Activated gamma-delta T cell (primary cell): Measurements from ENCODE around the gene BLOC1S4.

Experiments used
- DNase-seq: peaks from one replicate; lab custom pipeline; 2025; lab: John Stamatoyannopoulos, UW

The BLOC1S4 gene

GRCh38 chr4:6763330-6763851 is 47.4 kb downstream of the BLOC1S4 start:
- DNase-seq, result no peak

DNA sequence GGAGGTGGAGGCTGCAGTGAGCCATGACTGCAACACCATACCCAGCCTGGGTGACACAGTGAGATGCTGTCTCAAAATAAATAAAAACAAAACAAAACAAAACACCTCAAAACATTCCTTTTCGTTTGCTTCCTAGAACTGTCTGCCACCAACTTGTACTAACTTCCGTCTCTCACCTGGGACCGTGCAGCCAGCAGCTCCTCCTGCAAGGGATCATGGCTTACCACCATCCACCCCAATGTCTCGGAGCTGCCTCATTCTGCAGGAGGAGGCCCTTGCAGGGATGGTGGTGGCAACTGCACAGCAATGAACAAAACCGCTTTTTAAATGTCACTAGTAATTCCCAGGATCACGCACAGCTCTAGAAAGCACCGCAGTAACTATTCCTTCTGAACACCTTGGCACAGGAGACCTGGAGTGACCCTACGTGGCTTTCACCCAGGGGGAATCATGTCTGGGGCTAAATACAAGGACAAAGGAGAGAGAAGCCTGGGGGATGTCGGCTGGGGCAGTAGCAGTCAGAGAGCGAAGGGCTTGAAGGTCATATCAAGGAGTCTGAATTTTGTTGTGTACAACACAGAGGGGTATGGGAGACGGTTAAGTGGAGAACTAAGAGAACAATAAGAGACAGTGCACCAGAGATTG is 49.1 kb downstream of the BLOC1S4 start:
- DNase-seq, result no peak

DNA sequence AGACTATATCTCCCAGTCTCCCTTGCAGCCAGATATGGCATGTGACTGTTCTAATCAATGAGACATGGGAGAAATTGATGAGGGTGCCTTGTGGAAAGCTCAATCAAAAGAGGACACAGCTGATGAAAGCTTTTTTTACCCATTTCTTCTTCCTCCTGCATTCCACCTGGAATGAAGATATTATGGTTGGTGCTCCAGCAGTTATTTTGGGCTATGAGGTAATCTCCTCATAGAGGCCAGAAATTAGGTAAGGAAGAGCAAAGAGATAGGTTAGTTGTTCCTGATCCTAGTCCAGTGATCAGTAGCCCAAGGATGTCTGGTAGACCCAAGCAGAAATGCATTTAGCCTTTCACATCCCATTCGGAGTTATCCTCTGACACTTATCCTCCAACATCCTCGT is 49.7 kb downstream of the BLOC1S4 start:
- no peak for DNase-seq
